Gastrocnemius medialis (tissue), 4 donors: ENCODE data around the gene MRPL12. TPM values are rescaled to one million over a fixed set of nuclear protein-coding genes. Genes with fewer than 3 reads are reported as not detected.

Source experiments
- ATAC-seq, 2 donors: fragments of 150-250 bp; one replicate each; pipeline ENCODE4 v1.9.1; 2016
- DNase-seq, 2 donors: peaks; one replicate each; pipeline ENCODE4 v3.0.0-alpha.2; 2019
- H3K27ac ChIP-seq, 4 donors: fragments of 200-600 bp; sonication (generic); 1 replicate in 1 of 4; 2 replicates in 3 of 4; pipeline ENCODE4 v1.5.1; 2016 to 2018; ENCODE audit warnings: mild to moderate bottlenecking in 2 of 4, moderate library complexity in 1 of 4
- H3K27me3 ChIP-seq, 3 donors: fragments of 200-600 bp; sonication (generic) in 2 of 3; 1 replicate in 1 of 3; 2 replicates in 2 of 3; pipeline versions ENCODE4 v1.5.1 to v1.6.0; 2016 to 2019; ENCODE audit warnings: mild to moderate bottlenecking in 1 of 3, moderate library complexity in 1 of 3
- H3K36me3 ChIP-seq, 2 donors: fragments of 200-600 bp; sonication (generic) in 1 of 2; one replicate each; pipeline ENCODE4 v1.5.1; 2017 to 2018
- H3K4me1 ChIP-seq, 2 donors: fragments of 200-600 bp; sonication (generic) in 1 of 2; one replicate each; pipeline ENCODE4 v1.5.1; 2016 to 2017; ENCODE audit warnings: mild to moderate bottlenecking in 2 of 2
- H3K4me3 ChIP-seq, 4 donors: fragments of 200-600 bp; sonication (generic) in 3 of 4; 1 replicate in 1 of 4; 2 replicates in 3 of 4; pipeline ENCODE4 v1.5.1; 2016 to 2019; ENCODE audit warnings: mild to moderate bottlenecking in 2 of 4
- H3K9me3 ChIP-seq, 3 donors: fragments of 200-600 bp; sonication (generic) in 2 of 3; 1 replicate in 1 of 3; 2 replicates in 2 of 3; pipeline ENCODE4 v1.5.1; 2016 to 2019
- CTCF ChIP-seq, 5 experiments: fragments of 450-650 bp in 3 of 5; fragments of 200-600 bp in 2 of 5; sonication (generic) in 2 of 5; IDR thresholded peaks in 4 of 5; conservative IDR thresholded peaks in 1 of 5; 1 replicate in 4 of 5; 2 replicates in 1 of 5; pipeline ENCODE4 v1.5.1; 2016 to 2019; ENCODE audit warnings: antibody characterized with exemption in 5 of 5, mild to moderate bottlenecking in 3 of 5, moderate library complexity in 3 of 5
- POLR2A ChIP-seq, 2 donors: fragments of 450-650 bp; IDR thresholded peaks; one replicate each; pipeline ENCODE4 v1.6.1; 2017; ENCODE audit warnings: antibody characterized with exemption in 2 of 2, mild to moderate bottlenecking in 2 of 2, moderate library complexity in 2 of 2
- in situ Hi-C, 4 donors: fragments of 200-750 bp; cut with MboI; loops; one replicate each; pipeline versions ENCODE4 v1.15.0 to v1.8.0; 2017; ENCODE audit warnings: low sequenced_read_pairs in 4 of 4
- intact Hi-C: fragments of 100-400 bp; cut with DNase I; formaldehyde crosslinking; loops from one replicate; pipeline ENCODE4 v1.15.1; 2023; ENCODE audit warnings: low total_unique reads
- total RNA-seq, 4 donors: library from RNA; depleted of rRNA; stranded (reverse); fragments of >200 nt; gene quantifications; one replicate each; pipeline versions ENCODE4 v1.1.0 to v1.2.3, GENCODE V29; 2016

MRPL12 gene
- total RNA-seq, 4 donors from 2014 or later = 79.1 to 117 (median 94.1) TPM

GRCh38 chr17:81711814-81712467, 8.8 kb downstream of the MRPL12 start, which contains the start of gene SLC25A10:
SLC25A10 (plus strand) TSS chr17:81712284; CDS start chr17:81712427, 143 bp downstream.
- peak; percentile 85 for ATAC-seq
- no peaks in the 10 kb centered on the region for H3K27me3 ChIP-seq
- DNase-seq = peak; percentile 76 to 85
- TF ChIP-seq POLR2A (IDR thresholded peaks at IDR 0.05) = peak; percentile 46 to 69
- peak in 2 of 5 experiments; percentile 13 to 40 for TF ChIP-seq CTCF (IDR thresholded peaks at IDR 0.05 in 4 of 5, conservative IDR thresholded peaks at IDR 0.05 in 1 of 5)
- peaks cover 23 to 31% of the 10 kb centered on the region in 2 donors for H3K4me1 ChIP-seq
- intact Hi-C loops (loop anchor here (5.0 kb wide), 1 partner anchor 35 kb away; no protein-coding TSS in a partner anchor), in situ Hi-C loops (no loop called here)
- peak within 1 kb of the TSS; percentile 76 to 89 (median 80) for H3K27ac ChIP-seq
- H3K36me3 ChIP-seq = peaks cover 0 to 10% of the 10 kb centered on the region in 2 donors
- H3K9me3 ChIP-seq = no peaks in the 10 kb centered on the region
- peak within 1 kb of the TSS; percentile 57 to 82 (median 66) for H3K4me3 ChIP-seq

GRCh38 chr17:81712468-81713003, 9.4 kb downstream of the MRPL12 start:
- no peaks in the 10 kb centered on the region for H3K27me3 ChIP-seq
- H3K36me3 ChIP-seq = peaks cover 0 to 4% of the 10 kb centered on the region in 2 donors
- in situ Hi-C loops = no loop called here
- no peaks in the 10 kb centered on the region for H3K9me3 ChIP-seq
- no peak for TF ChIP-seq CTCF (IDR thresholded peaks at IDR 0.05 in 4 of 5, conservative IDR thresholded peaks at IDR 0.05 in 1 of 5)
- TF ChIP-seq POLR2A (IDR thresholded peaks at IDR 0.05) = no peak
- no peak for DNase-seq
- peaks cover 23 to 31% of the 10 kb centered on the region in 2 donors for H3K4me1 ChIP-seq
- H3K4me3 ChIP-seq = peak overlapping the region; percentile 57 to 82 (median 66)
- intact Hi-C loops = loop anchor here (5.0 kb wide), 1 partner anchor 35 kb away; no protein-coding TSS in a partner anchor
- peak overlapping the region; percentile 71 to 89 (median 76) for H3K27ac ChIP-seq
- peak; percentile 16 to 22 for ATAC-seq

- no peak for ATAC-seq
Observed at GRCh38 chr17:81713004-81713555, 9.9 kb downstream of the MRPL12 start.

More at GRCh38 chr17:81713004-81713555, 9.9 kb downstream of the MRPL12 start:
- H3K36me3 ChIP-seq = no peaks in the 10 kb centered on the region
- intact Hi-C loops (loop anchor here (5.0 kb wide), 1 partner anchor 36 kb away; no protein-coding TSS in a partner anchor), in situ Hi-C loops (no loop called here)
- peak overlapping the region; percentile 57 to 82 (median 66) for H3K4me3 ChIP-seq
- H3K4me1 ChIP-seq = peaks cover 23 to 31% of the 10 kb centered on the region in 2 donors
- no peak for DNase-seq
- H3K9me3 ChIP-seq = no peaks in the 10 kb centered on the region
- no peak overlapping the region for H3K27ac ChIP-seq
- no peaks in the 10 kb centered on the region for H3K27me3 ChIP-seq
- no peak for TF ChIP-seq CTCF (IDR thresholded peaks at IDR 0.05 in 4 of 5, conservative IDR thresholded peaks at IDR 0.05 in 1 of 5)
- TF ChIP-seq POLR2A (IDR thresholded peaks at IDR 0.05) = no peak
